NB4 (cell line): ENCODE results near the gene TRIM69.
A peak's percentile ranks its signal among the peaks of the same experiment; 100 is the strongest.

ENCODE experiments used
- POLR2A ChIP-seq: IDR thresholded peaks from 2 replicates; pipeline ENCODE4 v1.6.1; 2011; ENCODE audit warnings: mild to moderate bottlenecking; ENCODE audit not compliant: insufficient read length; ENCODE audit errors: extremely low read depth
- TF ChIP-seq, protein P1 (sequence below): IDR thresholded peaks from one replicate; pipeline ENCODE4 v1.5.1; 2012; ENCODE audit warnings: low read depth, low read length

GRCh38 chr15:44726568-44727484, 9.5 kb upstream of the TRIM69 start:
- TF ChIP-seq, protein P1, sequence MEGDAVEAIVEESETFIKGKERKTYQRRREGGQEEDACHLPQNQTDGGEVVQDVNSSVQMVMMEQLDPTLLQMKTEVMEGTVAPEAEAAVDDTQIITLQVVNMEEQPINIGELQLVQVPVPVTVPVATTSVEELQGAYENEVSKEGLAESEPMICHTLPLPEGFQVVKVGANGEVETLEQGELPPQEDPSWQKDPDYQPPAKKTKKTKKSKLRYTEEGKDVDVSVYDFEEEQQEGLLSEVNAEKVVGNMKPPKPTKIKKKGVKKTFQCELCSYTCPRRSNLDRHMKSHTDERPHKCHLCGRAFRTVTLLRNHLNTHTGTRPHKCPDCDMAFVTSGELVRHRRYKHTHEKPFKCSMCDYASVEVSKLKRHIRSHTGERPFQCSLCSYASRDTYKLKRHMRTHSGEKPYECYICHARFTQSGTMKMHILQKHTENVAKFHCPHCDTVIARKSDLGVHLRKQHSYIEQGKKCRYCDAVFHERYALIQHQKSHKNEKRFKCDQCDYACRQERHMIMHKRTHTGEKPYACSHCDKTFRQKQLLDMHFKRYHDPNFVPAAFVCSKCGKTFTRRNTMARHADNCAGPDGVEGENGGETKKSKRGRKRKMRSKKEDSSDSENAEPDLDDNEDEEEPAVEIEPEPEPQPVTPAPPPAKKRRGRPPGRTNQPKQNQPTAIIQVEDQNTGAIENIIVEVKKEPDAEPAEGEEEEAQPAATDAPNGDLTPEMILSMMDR = peak; percentile 6
- TF ChIP-seq POLR2A = peak; percentile 42
